ENCODE data around the gene DMD. TPM values are rescaled to one million over a fixed set of nuclear protein-coding genes. Genes with fewer than 3 reads are reported as not detected.

DMD gene
- total RNA-seq, 1 donor from 2014 or later, result 30.6 TPM

- Histone ChIP-seq H3K4me2 (no peak overlapping the region), H3K9me3 (ENCODE audit: low read depth) (no peaks in the 10 kb centered on the region), H3K4me3 (no peak overlapping the region), H3K27me3 (no peaks in the 10 kb centered on the region), H3F3A (ENCODE audit: low read depth) (no peaks in the 10 kb centered on the region), H3K27ac (no peak overlapping the region), H3K36me3 (no peaks in the 10 kb centered on the region), H4K20me1 (ENCODE audit: low read depth) (no peaks in the 10 kb centered on the region), H3K9ac (no peak overlapping the region), H3K79me2 (ENCODE audit: low read depth) (no peaks in the 10 kb centered on the region), H3K4me1 (no peaks in the 10 kb centered on the region), H2AFZ (replicated peaks) (no peak overlapping the region)
- Mint-ChIP-seq H3K27ac (no peak overlapping the region), H3K36me3 (no peaks in the 10 kb centered on the region), H3K9me3 (no peaks in the 10 kb centered on the region), H3K27me3 (ENCODE audit: insufficient read depth, low read depth) (no peaks in the 10 kb centered on the region), H3K4me1 (no peaks in the 10 kb centered on the region), H3K4me3 (no peak overlapping the region)
- no peak for TF ChIP-seq EZH2phosphoT487 (IDR thresholded peaks at IDR 0.05)
- no peak for TF ChIP-seq EZH2 (IDR thresholded peaks at IDR 0.05)
- TF ChIP-seq, protein P1, sequence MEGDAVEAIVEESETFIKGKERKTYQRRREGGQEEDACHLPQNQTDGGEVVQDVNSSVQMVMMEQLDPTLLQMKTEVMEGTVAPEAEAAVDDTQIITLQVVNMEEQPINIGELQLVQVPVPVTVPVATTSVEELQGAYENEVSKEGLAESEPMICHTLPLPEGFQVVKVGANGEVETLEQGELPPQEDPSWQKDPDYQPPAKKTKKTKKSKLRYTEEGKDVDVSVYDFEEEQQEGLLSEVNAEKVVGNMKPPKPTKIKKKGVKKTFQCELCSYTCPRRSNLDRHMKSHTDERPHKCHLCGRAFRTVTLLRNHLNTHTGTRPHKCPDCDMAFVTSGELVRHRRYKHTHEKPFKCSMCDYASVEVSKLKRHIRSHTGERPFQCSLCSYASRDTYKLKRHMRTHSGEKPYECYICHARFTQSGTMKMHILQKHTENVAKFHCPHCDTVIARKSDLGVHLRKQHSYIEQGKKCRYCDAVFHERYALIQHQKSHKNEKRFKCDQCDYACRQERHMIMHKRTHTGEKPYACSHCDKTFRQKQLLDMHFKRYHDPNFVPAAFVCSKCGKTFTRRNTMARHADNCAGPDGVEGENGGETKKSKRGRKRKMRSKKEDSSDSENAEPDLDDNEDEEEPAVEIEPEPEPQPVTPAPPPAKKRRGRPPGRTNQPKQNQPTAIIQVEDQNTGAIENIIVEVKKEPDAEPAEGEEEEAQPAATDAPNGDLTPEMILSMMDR (IDR thresholded peaks at IDR 0.05), result no peak
- no peak for DNase-seq (ENCODE audit: low spot score)
Measured at GRCh38 chrX:33178218-33178617, 33.1 kb downstream of the DMD start.

DNA sequence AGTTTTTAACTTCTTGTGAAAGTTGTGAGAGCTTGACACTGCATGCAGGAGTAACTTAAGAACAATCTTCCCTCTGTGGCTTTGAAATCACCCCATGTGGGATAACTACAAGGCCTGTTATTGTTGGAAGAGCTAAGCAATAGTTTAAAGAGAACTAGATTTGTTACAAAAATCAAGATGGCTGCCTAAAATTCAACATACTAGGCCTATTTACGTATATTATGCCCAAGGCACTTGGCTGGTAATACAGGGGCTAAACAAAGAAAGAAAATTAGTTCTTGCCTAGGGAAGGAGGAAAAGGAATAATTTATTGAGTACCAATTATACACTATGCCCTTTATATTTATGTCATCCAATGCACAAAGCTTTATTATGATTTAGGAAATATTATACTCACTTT lies 36.1 kb downstream of the DMD start:
- H3K79me2 ChIP-seq (ENCODE audit: low read depth), result no peaks in the 10 kb centered on the region
- no peaks in the 10 kb centered on the region for H3F3A ChIP-seq (ENCODE audit: low read depth)
- H3K4me2 ChIP-seq, result no peak overlapping the region
- H3K36me3 ChIP-seq, result no peaks in the 10 kb centered on the region
- no peak overlapping the region for H3K4me3 ChIP-seq
- H3K4me1 Mint-ChIP-seq, result no peaks in the 10 kb centered on the region
- no peaks in the 10 kb centered on the region for H4K20me1 ChIP-seq (ENCODE audit: low read depth)
- no peaks in the 10 kb centered on the region for H3K36me3 Mint-ChIP-seq
- TF ChIP-seq EZH2phosphoT487 (IDR thresholded peaks at IDR 0.05) (no peak), EZH2 (IDR thresholded peaks at IDR 0.05) (no peak)
- TF ChIP-seq, protein P1 (IDR thresholded peaks at IDR 0.05), result no peak
- H3K27ac ChIP-seq, result no peak overlapping the region
- no peak overlapping the region for H3K9ac ChIP-seq
- DNase-seq (ENCODE audit: low spot score), result no peak
- no peaks in the 10 kb centered on the region for H3K27me3 ChIP-seq
- no peaks in the 10 kb centered on the region for H3K9me3 ChIP-seq (ENCODE audit: low read depth)
- no peaks in the 10 kb centered on the region for H3K4me1 ChIP-seq
- H3K4me3 Mint-ChIP-seq, result no peak overlapping the region
- no peak overlapping the region for H3K27ac Mint-ChIP-seq
- H3K27me3 Mint-ChIP-seq (ENCODE audit: insufficient read depth, low read depth), result no peaks in the 10 kb centered on the region
- no peaks in the 10 kb centered on the region for H3K9me3 Mint-ChIP-seq
- H2AFZ ChIP-seq (replicated peaks), result no peak overlapping the region

DNA sequence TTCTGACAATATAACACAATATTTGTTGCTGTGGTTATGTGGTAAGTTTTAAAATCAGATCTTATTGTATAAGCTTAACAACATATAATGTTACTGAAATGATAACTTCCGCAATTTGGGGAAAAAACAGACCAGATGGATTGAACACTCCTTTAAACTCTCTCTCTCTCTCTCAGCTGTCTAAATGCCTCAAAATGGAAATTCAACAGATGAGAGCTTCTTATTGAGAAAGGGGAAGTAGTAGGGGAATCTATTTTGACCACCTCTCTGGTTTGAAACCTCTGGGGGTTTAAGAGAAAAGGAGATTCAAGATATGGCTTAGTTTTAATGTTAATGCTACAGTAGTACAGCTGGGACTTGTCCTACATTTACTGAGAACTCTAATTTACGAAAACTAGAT lies 40.3 kb downstream of the DMD start:
- Mint-ChIP-seq H3K9me3 (no peaks in the 10 kb centered on the region), H3K27me3 (ENCODE audit: insufficient read depth, low read depth) (no peaks in the 10 kb centered on the region), H3K4me1 (no peaks in the 10 kb centered on the region), H3K36me3 (no peaks in the 10 kb centered on the region), H3K4me3 (no peak overlapping the region), H3K27ac (no peak overlapping the region)
- no peak overlapping the region for H3K9ac ChIP-seq
- no peaks in the 10 kb centered on the region for H3F3A ChIP-seq (ENCODE audit: low read depth)
- H3K36me3 ChIP-seq, result no peaks in the 10 kb centered on the region
- H3K4me1 ChIP-seq, result no peaks in the 10 kb centered on the region
- H3K27me3 ChIP-seq, result no peaks in the 10 kb centered on the region
- H2AFZ ChIP-seq (replicated peaks), result no peak overlapping the region
- no peaks in the 10 kb centered on the region for H4K20me1 ChIP-seq (ENCODE audit: low read depth)
- H3K27ac ChIP-seq, result no peak overlapping the region
- no peak for DNase-seq (ENCODE audit: low spot score)
- no peaks in the 10 kb centered on the region for H3K9me3 ChIP-seq (ENCODE audit: low read depth)
- TF ChIP-seq EZH2 (IDR thresholded peaks at IDR 0.05) (no peak), EZH2phosphoT487 (IDR thresholded peaks at IDR 0.05) (no peak)
- TF ChIP-seq, protein P1 (IDR thresholded peaks at IDR 0.05), result no peak
- H3K4me3 ChIP-seq, result no peak overlapping the region
- H3K4me2 ChIP-seq, result no peak overlapping the region
- H3K79me2 ChIP-seq (ENCODE audit: low read depth), result no peaks in the 10 kb centered on the region

Data from neural progenitor cell (in vitro differentiated cells).